Adipocyte (in vitro differentiated cells): ENCODE results near the gene PIAS3.

Experiments
- DNase-seq: peaks from one replicate; pipeline ENCODE4 v3.0.0-alpha.2; 2015; ENCODE audit warnings: low read depth
- H3K27me3 ChIP-seq: replicated peaks from 2 replicates; pipeline ENCODE4 v1.7.0; 2013; ENCODE audit warnings: mild to moderate bottlenecking, low read length, moderate library complexity; ENCODE audit not compliant: control insufficient read depth, insufficient read depth
- H3K36me3 ChIP-seq: 2 replicates; pipeline ENCODE4 v1.7.0; 2013; ENCODE audit warnings: low read length, mild to moderate bottlenecking, moderate library complexity; ENCODE audit not compliant: control insufficient read depth, insufficient read depth, severe bottlenecking
- H3K4me1 ChIP-seq: 2 replicates; pipeline ENCODE4 v1.7.0; 2013; ENCODE audit warnings: mild to moderate bottlenecking, low read length, moderate library complexity; ENCODE audit not compliant: control insufficient read depth, insufficient read depth
- H3K4me3 ChIP-seq: 2 replicates; pipeline ENCODE4 v1.7.0; 2013; ENCODE audit warnings: mild to moderate bottlenecking, low read length, moderate library complexity
- H3K9ac ChIP-seq: 2 replicates; pipeline ENCODE4 v1.7.0; 2013; ENCODE audit warnings: mild to moderate bottlenecking, low read length, moderate library complexity
- H3K9me3 ChIP-seq: 2 replicates; pipeline ENCODE4 v1.7.0; 2013; ENCODE audit warnings: mild to moderate bottlenecking, low read length, moderate library complexity; ENCODE audit not compliant: control insufficient read depth

The PIAS3 gene

DNA sequence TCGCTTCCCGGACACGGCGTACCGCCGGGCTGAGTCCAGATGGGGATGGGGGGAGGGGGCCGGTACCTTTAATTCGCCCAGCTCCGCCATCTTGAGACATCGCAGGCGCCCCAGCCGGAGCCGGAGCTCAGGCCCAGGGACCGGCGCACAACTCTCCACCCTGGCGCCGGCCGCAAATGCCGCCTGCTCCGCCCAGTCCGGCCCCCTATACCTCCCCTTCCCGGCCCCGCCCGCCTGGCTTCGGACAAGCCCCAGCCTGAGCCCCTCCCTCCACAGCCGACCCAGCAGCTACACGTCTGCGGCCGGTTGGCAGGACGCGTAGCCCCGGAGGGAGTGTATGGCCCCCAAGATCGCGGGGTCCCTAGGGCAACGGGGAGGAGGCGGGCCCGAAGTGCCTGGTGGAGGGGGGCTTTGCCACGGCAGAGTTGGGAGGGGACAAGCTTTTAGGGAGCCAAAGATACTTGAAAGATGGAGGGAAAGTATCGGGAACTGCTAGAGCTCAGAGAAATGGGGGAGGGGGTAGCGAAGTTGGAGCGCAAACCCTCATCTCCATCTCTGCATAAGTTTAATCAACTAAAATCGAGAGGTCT is at the start of gene PIAS3:
TSS of gene PIAS3 (minus strand) at position 181 of the 590 bp plus-strand sequence. CDS start at position 90, 91 bp downstream.
- Histone ChIP-seq H3K36me3 (peaks cover 26% of the 10 kb centered on the region), H3K4me3 (peak within 1 kb of the TSS; percentile 97), H3K9me3 (no peaks in the 10 kb centered on the region), H3K27me3 (no peaks in the 10 kb centered on the region), H3K4me1 (peaks cover 26% of the 10 kb centered on the region), H3K9ac (peak within 1 kb of the TSS; percentile 97)
- DNase-seq = peak; percentile 99

DNA sequence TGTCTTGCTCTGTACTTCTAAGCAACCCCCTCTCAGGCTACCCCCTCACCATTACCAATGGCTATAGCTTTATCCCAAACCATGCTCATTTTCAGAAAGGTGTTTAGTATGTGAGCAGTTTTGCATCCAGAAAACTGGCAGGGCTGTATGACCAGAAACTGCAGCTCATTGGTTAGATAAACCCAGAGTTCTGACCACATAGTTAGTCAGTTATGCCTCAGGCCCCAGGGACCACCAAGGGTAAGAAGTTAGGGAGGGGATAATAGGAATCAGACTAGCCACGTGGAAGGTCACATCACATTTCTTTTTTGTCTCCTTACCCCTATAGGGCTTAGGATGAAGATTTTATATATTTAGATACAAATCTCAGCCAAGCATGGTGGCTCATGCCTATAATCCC is 49.8 kb upstream of the PIAS3 start:
- H3K27me3 ChIP-seq = no peaks in the 10 kb centered on the region
- H3K36me3 ChIP-seq = peaks cover 27% of the 10 kb centered on the region
- DNase-seq = no peak
- no peaks in the 10 kb centered on the region for H3K9me3 ChIP-seq
- peak overlapping the region; percentile 14 for H3K9ac ChIP-seq
- peaks cover 26% of the 10 kb centered on the region for H3K4me1 ChIP-seq
- H3K4me3 ChIP-seq = peak overlapping the region; percentile 8

DNA sequence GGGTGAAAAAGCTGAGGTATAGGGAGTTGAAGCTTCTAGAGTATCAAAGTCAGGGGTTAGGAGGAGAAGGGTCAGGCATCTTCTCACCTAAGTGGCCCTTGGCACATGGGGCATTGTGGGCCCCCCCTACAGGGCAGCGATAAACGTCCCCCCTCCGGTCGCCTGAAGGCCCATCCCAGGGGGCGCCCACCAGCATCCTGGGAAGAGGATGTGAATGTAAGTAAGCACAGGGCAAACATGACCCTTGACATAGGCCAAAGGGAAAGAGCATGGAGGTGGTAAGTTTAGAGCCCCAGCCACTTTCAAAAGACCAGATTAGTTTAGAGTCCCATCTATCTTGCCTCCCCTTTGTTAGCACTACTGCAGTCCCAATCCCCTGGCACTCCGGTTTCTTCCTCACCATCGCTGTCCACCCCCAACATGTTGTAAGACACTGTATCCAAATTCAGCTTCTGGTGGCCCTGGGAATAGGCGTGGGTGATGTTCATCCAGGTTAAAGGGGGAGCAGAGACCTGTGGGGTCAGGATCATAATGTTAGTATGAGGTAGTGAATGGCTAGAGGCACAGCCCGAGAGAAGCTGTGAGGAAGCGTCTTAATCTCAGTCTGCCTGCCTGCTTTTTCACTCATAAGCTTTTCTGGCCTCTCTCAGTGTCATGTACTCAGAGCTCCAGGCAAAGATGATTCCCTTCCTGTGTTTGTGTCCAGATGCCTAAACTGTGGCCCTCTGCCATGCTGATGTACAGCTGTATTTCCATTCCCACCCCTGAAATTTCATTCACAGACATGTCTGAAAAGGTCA is 48.3 kb upstream of the PIAS3 start:
- DNase-seq = peak; percentile 2
- Histone ChIP-seq H3K36me3 (peaks cover 16% of the 10 kb centered on the region), H3K9me3 (no peaks in the 10 kb centered on the region), H3K9ac (peak overlapping the region; percentile 37), H3K27me3 (no peaks in the 10 kb centered on the region), H3K4me3 (no peak overlapping the region), H3K4me1 (peaks cover 26% of the 10 kb centered on the region)

GRCh38 chr1:145901312-145902021 is 42.6 kb upstream of the PIAS3 start:
- H3K9me3 ChIP-seq = no peaks in the 10 kb centered on the region
- no peak for DNase-seq
- no peaks in the 10 kb centered on the region for H3K36me3 ChIP-seq
- no peak overlapping the region for H3K9ac ChIP-seq
- no peaks in the 10 kb centered on the region for H3K27me3 ChIP-seq
- no peak overlapping the region for H3K4me3 ChIP-seq
- no peaks in the 10 kb centered on the region for H3K4me1 ChIP-seq

DNA sequence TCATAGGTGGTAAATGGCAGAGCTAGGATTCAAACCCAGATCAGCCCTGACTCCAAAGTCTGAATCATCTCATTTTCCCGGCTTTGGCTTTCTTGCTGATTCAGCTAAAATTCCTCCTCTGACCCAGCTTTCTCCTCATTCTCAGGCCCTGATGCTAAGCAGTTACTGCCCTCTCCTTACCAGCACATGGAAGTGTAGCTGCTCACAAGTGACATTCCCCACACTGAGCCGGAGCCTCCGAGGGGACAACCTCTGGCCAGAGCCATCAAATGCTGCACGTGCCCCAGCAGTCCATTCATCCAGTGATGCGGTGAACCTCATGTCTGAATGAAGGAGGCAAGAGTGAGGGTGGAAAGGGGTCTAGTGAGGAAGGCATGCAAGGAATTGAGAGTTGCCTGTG is 39.9 kb upstream of the PIAS3 start:
- Histone ChIP-seq H3K9ac (no peak overlapping the region), H3K4me3 (no peak overlapping the region), H3K27me3 (no peaks in the 10 kb centered on the region), H3K9me3 (no peaks in the 10 kb centered on the region), H3K36me3 (no peaks in the 10 kb centered on the region), H3K4me1 (no peaks in the 10 kb centered on the region)
- no peak for DNase-seq

- no peaks in the 10 kb centered on the region for H3K27me3 ChIP-seq
- DNase-seq = no peak
- no peaks in the 10 kb centered on the region for H3K36me3 ChIP-seq
- H3K4me3 ChIP-seq = no peak overlapping the region
- no peaks in the 10 kb centered on the region for H3K9me3 ChIP-seq
- H3K9ac ChIP-seq = no peak overlapping the region
- H3K4me1 ChIP-seq = peaks cover 1% of the 10 kb centered on the region
These were observed 39.1 kb upstream of the PIAS3 start for GRCh38 chr1:145897969-145898368.

DNA sequence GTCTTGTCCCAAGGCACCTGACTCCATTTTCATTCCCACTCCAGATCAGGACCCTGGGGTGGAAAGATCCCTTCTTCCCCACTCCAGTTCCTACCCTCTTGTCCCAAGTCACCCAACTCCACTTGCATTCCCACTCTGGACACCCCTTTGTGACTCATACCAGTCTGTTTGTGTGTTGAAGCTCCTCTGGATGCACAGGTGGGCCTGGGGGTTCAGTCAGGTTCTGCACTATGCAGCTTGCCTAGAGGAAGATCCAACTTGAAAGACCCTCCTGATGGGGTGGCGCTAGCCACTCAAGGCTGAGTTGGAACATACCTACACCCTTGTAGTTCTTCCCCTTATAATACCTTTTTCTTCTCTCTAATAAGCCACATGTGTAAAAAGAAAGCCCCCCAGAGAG is 36.6 kb upstream of the PIAS3 start:
- Histone ChIP-seq H3K9me3 (no peaks in the 10 kb centered on the region), H3K36me3 (no peaks in the 10 kb centered on the region), H3K4me1 (peaks cover 25% of the 10 kb centered on the region), H3K9ac (no peak overlapping the region), H3K4me3 (no peak overlapping the region), H3K27me3 (no peaks in the 10 kb centered on the region)
- no peak for DNase-seq

DNA sequence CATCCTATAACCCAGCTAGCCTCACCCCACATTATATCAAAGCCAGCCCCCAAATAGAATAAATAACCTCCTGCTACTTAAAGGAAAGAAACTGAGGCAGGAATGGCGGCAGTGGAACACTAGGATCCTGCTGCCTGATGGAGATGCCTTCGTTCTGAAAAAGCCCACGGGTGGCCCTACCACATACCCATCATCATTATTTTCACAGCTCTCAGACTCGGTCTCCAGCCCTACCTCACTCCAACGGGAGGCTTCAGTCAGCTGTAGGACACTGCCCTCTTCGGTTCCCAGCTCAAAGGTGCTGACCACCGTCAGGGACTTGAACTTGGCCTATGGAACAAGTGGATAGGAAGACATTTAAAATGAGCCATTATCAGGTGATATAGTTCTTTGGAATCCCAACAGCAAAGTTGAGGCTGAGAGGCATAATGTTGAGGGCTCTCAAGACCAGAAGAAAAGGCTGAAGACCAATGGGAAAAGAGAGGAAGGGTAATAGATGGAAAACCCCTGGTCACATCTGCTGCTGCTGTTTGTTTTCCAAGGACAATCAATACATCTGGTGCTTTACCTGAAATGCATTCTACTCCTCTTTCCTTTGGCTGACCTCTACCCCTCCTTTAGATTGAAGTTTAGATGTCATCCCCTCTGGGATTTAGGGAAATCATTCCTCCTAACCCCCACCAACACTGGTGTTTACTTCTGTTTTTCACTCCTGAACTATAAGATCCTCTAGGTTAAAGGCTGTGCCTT is 34.6 kb upstream of the PIAS3 start:
- Histone ChIP-seq H3K9me3 (no peaks in the 10 kb centered on the region), H3K27me3 (no peaks in the 10 kb centered on the region), H3K4me1 (peaks cover 35% of the 10 kb centered on the region), H3K9ac (no peak overlapping the region), H3K4me3 (no peak overlapping the region), H3K36me3 (no peaks in the 10 kb centered on the region)
- DNase-seq = no peak

- DNase-seq = peak; percentile 59
- H3K27me3 ChIP-seq = no peaks in the 10 kb centered on the region
- peaks cover 35% of the 10 kb centered on the region for H3K4me1 ChIP-seq
These were observed 33.7 kb upstream of the PIAS3 start for GRCh38 chr1:145892486-145893087.

GRCh38 chr1:145891587-145892485 is 33.0 kb upstream of the PIAS3 start:
- H3K4me3 ChIP-seq = peak overlapping the region; percentile 59
- no peaks in the 10 kb centered on the region for H3K27me3 ChIP-seq

More at GRCh38 chr1:145892486-145893087, 33.7 kb upstream of the PIAS3 start:
- Histone ChIP-seq H3K9ac (peak overlapping the region; percentile 79), H3K9me3 (no peaks in the 10 kb centered on the region), H3K36me3 (no peaks in the 10 kb centered on the region), H3K4me3 (peak overlapping the region; percentile 59)

More at GRCh38 chr1:145891587-145892485, 33.0 kb upstream of the PIAS3 start:
- no peaks in the 10 kb centered on the region for H3K36me3 ChIP-seq
- peak; percentile 98 for DNase-seq
- peak overlapping the region; percentile 79 for H3K9ac ChIP-seq
- no peaks in the 10 kb centered on the region for H3K9me3 ChIP-seq
- peaks cover 35% of the 10 kb centered on the region for H3K4me1 ChIP-seq
